Psoas muscle (tissue), 8 donors: ENCODE measurements around the gene HOXD8. TPM values are rescaled to one million over a fixed set of nuclear protein-coding genes. Genes with fewer than 3 reads are reported as not detected.

Source experiments
- ATAC-seq, 4 donors: fragments of 200-7000 bp; cut with Tn5 transposase; one replicate each; pipeline ENCODE4 v1.9.1; 2020; ENCODE audit warnings: moderate library complexity in 3 of 4, mild to moderate bottlenecking in 2 of 4
- DNase-seq, 2 donors: peaks; one replicate each; pipeline ENCODE4 v3.0.0-alpha.2; 2020
- H3K27ac ChIP-seq: fragments of 200-600 bp; one replicate; pipeline ENCODE4 v1.8.0; 2022
- H3K27me3 ChIP-seq, 3 donors: fragments of 200-600 bp in 1 of 3; one replicate each; pipeline versions ENCODE4 v1.6.1 to v1.8.0; 2013 to 2022; ENCODE audit warnings: low read length in 2 of 3, mild to moderate bottlenecking in 2 of 3, moderate library complexity in 1 of 3; ENCODE audit not compliant: insufficient read depth in 3 of 3
- H3K36me3 ChIP-seq, 2 donors: fragments of 200-600 bp in 1 of 2; one replicate each; pipeline versions ENCODE4 v1.6.1 to v1.8.0; 2013 to 2022; ENCODE audit warnings: low read depth in 1 of 2, mild to moderate bottlenecking in 1 of 2, moderate library complexity in 1 of 2; ENCODE audit not compliant: insufficient read depth in 1 of 2
- H3K4me1 ChIP-seq: fragments of 200-600 bp; one replicate; pipeline ENCODE4 v1.8.0; 2022
- H3K4me3 ChIP-seq: fragments of 200-600 bp; one replicate; pipeline ENCODE4 v1.8.0; 2022; ENCODE audit warnings: mild to moderate bottlenecking
- H3K9me3 ChIP-seq: fragments of 200-600 bp; one replicate; pipeline ENCODE4 v1.8.0; 2022
- CTCF ChIP-seq: fragments of 200-600 bp; IDR thresholded peaks from one replicate; pipeline ENCODE4 v1.8.0; 2022; ENCODE audit warnings: antibody characterized with exemption
- WGBS, 3 donors: extraction: QIAGEN DNeasy Blood & Tissue Kit; methylation state at CpG; one replicate each; pipeline versions ENCODE4 v1.1.6 to v1.1.7; 2013; 5-methylcytosine and 5-hydroxymethylcytosine counted together
- intact Hi-C, 2 donors: fragments of 100-400 bp; cut with DNase I; formaldehyde crosslinking; loops; one replicate each; pipeline versions ENCODE4 v1.11.0 to v1.14.2; 2022
- polyA plus RNA-seq, 3 donors: library from polyadenylated mRNA; stranded (reverse); fragments of 200-250 nt; gene quantifications; one replicate each; pipeline ENCODE4 v1.2.3, GENCODE V29; 2013
- total RNA-seq, 4 donors: library from RNA; stranded (reverse); fragmentation: NEBNext Ultra II Directional in 2 of 4; extraction: Animal tissue kit (Norgen Biotek cat#: 25700) in 2 of 4; gene quantifications; one replicate each; pipeline versions ENCODE4 v1.2.1 to v1.2.4, GENCODE V29; 2021 to 2023
- donor health status: healthy with polysubstance abuse.
- donor health status: DM: no; HTN: no; CAD: no; lungs with moderate emphysema.
- donor health status: Bipolar disorder and iron deficiency.
- donor health status: healthy.
- donor health status: DM: yes; HTN: yes; CAD: no.
- donor health status: DM: no; HTN: no; CAD: no.
- donor health status: DM: no; HTN: no; CAD: no.
- donor health status: DM: yes; HTN: yes; CAD: no.

HOXD8 gene
- total and polyA plus RNA-seq, 7 donors, result 3.3 to 52.5 (median 12.9) TPM

- Histone ChIP-seq H3K27ac (no peak overlapping the region), H3K4me1 (peaks cover 18% of the 10 kb centered on the region), H3K27me3 (peaks cover 0 to 16% (median 12%) of the 10 kb centered on the region in 3 donors), H3K4me3 (no peak overlapping the region), H3K36me3 (no peaks in the 10 kb centered on the region), H3K9me3 (no peaks in the 10 kb centered on the region)
- no peak for TF ChIP-seq CTCF
- WGBS, 3 donors, result 85 to 95% (median 92%) methylated on average over 6 of the region's 6 CpGs
- DNase-seq (no peak), ATAC-seq (no peak)
- intact Hi-C loops, result loop anchor here (5.0 kb wide), 6 partner anchors 332 to 1022 kb away; no protein-coding TSS in a partner anchor
Observed at GRCh38 chr2:176125772-176126054, 3.8 kb upstream of the HOXD8 start.

DNA sequence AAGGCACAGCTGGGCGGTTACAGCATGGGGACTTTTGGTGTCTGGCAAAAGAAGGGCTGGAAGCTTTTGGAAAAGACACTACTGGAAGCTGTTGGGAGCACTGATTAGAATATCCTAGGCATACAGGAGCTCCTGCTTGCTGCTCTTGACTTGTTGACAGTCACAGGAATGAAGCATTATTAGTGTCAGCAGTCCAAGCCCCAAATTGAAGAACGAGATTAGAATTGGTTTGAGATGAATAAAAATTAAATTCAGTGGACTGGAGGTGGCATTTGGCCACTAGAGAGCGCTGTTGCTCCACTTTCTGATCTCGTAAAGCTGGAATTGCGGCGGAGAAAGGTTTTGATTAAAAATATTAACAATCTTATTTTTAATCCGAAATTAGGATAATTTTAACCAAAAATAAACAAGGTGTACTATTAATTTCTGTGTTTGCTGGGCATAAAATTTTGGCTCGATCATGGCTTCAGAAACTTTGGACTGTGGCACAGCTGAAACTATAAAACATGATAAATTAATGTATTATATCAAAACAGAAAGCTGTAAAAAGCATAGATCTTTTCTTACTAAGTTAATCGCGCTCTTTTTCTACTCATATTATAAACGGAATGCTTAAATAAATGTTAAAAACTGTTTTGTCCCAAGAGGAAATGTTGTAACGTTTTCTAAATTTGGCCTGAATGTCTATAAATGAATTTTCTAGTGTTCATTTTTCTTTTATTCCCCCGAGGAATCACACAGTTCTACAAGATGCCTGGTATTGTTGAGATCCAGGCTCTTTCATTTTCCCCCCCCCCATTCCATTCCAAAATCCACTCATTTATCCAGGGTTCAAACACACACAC, 2.4 kb upstream of the HOXD8 start:
- intact Hi-C loops, result loop anchor here (1.0 to 5.0 kb wide), 7 partner anchors 330 to 1020 kb away; no protein-coding TSS in a partner anchor
- Histone ChIP-seq H3K4me1 (peaks cover 29% of the 10 kb centered on the region), H3K27ac (no peak overlapping the region), H3K9me3 (no peaks in the 10 kb centered on the region), H3K27me3 (peaks cover 0 to 4% (median 2%) of the 10 kb centered on the region in 3 donors), H3K36me3 (no peaks in the 10 kb centered on the region), H3K4me3 (peak overlapping the region; percentile 49)
- 10 to 13% (median 12%) methylated on average over 13 of the region's 13 CpGs for WGBS, 3 donors
- no peak for ATAC-seq
- DNase-seq, result peak in 1 of 2 donors; percentile 59
- peak; percentile 96 for TF ChIP-seq CTCF

- DNase-seq (no peak), ATAC-seq (no peak)
- Histone ChIP-seq H3K4me3 (peak overlapping the region; percentile 84), H3K27ac (no peak overlapping the region), H3K4me1 (peaks cover 29% of the 10 kb centered on the region), H3K36me3 (no peaks in the 10 kb centered on the region), H3K9me3 (no peaks in the 10 kb centered on the region), H3K27me3 (peaks cover 0 to 4% (median 2%) of the 10 kb centered on the region in 3 donors)
- TF ChIP-seq CTCF, result no peak
- 59 to 74% (median 69%) methylated on average over 4 of the region's 4 CpGs for WGBS, 3 donors
- intact Hi-C loops, result loop anchor here (1.0 to 5.0 kb wide), 8 partner anchors 330 to 1020 kb away; no protein-coding TSS in a partner anchor
Observed at GRCh38 chr2:176127774-176128072, 1.8 kb upstream of the HOXD8 start.

DNA sequence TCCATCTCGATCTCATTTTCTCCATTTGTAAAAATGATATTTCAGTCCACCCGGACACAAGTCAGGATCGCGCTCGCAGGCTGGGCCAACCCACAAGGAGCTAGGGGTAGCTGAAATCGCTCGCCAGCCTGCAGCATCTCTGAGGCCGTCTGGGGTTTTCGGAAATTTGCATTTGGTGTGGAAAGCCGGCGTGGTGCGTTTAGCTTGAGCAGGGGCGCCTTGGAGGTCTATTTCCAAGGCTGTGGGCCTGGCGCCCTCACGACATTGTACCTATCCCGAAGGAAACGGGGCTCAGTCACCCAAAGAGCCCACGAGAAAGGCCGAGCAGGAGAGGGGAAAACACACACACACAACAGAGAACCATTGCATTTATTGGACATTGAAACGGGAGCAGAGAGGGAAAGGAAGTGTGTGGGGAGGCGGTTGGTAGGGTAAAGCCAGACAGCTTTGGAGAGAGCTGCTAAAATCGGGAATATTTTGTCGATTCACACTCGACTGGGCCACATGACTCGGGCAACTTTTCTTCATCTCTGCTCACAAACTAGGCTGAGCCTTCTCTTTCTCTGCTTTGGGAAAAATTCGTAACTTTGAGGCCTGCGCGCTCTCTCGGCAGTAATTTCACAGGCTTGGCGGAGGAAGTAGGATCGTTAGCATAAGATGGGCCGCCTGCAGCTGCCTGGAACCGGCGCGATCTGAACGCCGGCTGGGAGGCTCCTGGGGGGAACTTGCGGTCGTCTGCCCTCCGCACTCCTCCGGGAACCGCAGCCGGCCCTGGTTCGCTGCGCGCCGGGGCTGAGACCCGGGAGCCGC, 1.1 kb upstream of the HOXD8 start:
- 37 to 44% (median 39%) methylated on average over 49 of the region's 49 CpGs for WGBS, 3 donors
- peaks cover 0 to 4% (median 2%) of the 10 kb centered on the region in 3 donors for H3K27me3 ChIP-seq
- peak overlapping the region; percentile 84 for H3K4me3 ChIP-seq
- DNase-seq (no peak), ATAC-seq (no peak)
- TF ChIP-seq CTCF, result no peak
- H3K36me3 ChIP-seq, result no peaks in the 10 kb centered on the region
- peak overlapping the region; percentile 93 for H3K27ac ChIP-seq
- no peaks in the 10 kb centered on the region for H3K9me3 ChIP-seq
- H3K4me1 ChIP-seq, result peaks cover 36% of the 10 kb centered on the region
- intact Hi-C loops, result loop anchor here (2.0 to 5.0 kb wide), 7 partner anchors 329 to 1019 kb away; no protein-coding TSS in a partner anchor
